Panc1 (cell line): ENCODE measurements around the gene HTR2C. TPM values are rescaled to one million over a fixed set of nuclear protein-coding genes. Genes with fewer than 3 reads are reported as not detected.
A peak's percentile ranks its signal among the peaks of the same experiment; 100 is the strongest.
"Not testable (repeated sequence)": the region's sequence is repeated elsewhere in the genome, so short reads cannot be mapped to it uniquely, and the experiment has no call there.

Source experiments
- ATAC-seq: fragments of 200-7000 bp; cut with Tn5 transposase; 2 replicates; pipeline ENCODE4 v1.9.1; 2020; ENCODE audit warnings: mild to moderate bottlenecking, moderate library complexity
- BruUV-seq: library from RNA; stranded (reverse); fragments of 400-500 nt; replicated peaks from 2 replicates; lab custom pipeline; 2021; lab: Mats Ljungman, UMichigan
- CTCF ChIA-PET: fragments of 300-600 bp; sonication (Branson Sonifier 250); formaldehyde crosslinking; loops from one replicate; lab custom pipeline; 2022; ENCODE audit warnings: antibody characterized with exemption; lab: Charles Lee
- POLR2A ChIA-PET: fragments of 300-600 bp; sonication (Branson Sonifier 250); formaldehyde crosslinking; loops from one replicate; lab custom pipeline; 2022; ENCODE audit warnings: antibody characterized with exemption; lab: Charles Lee
- DNase-seq: peaks from one replicate; pipeline ENCODE4 v3.0.0-alpha.2; 2010; ENCODE audit warnings: low read depth, low spot score
- H3K27ac ChIP-seq: 2 replicates; pipeline ENCODE4 v1.5.1; 2011; ENCODE audit warnings: mild to moderate bottlenecking, low read length, inconsistent platforms
- H3K27me3 ChIP-seq: fragments of 200-500 bp; sonication (Bioruptor generic); 2 replicates; pipeline ENCODE4 v1.6.0; 2014; ENCODE audit warnings: low read length, inconsistent platforms; ENCODE audit not compliant: control insufficient read depth, insufficient read depth
- H3K36me3 ChIP-seq: fragments of 200-500 bp; sonication (Bioruptor generic); 2 replicates; pipeline ENCODE4 v1.5.1; 2014; ENCODE audit warnings: inconsistent platforms, mild to moderate bottlenecking, low read length, moderate library complexity; ENCODE audit not compliant: control insufficient read depth, insufficient read depth
- H3K4me1 ChIP-seq: 2 replicates; pipeline ENCODE4 v1.5.1; 2011; ENCODE audit warnings: inconsistent platforms, mild to moderate bottlenecking, low read length, moderate library complexity; ENCODE audit not compliant: control insufficient read depth, insufficient read depth
- H3K4me3 ChIP-seq, 2 experiments: 2 replicates each; pipeline ENCODE4 v1.5.1; 2011 to 2012; ENCODE audit warnings: low read depth in 2 of 2, low read length in 2 of 2, mild to moderate bottlenecking in 2 of 2, inconsistent platforms in 1 of 2, moderate library complexity in 1 of 2
- H3K9me3 ChIP-seq: fragments of 200-500 bp; sonication (Bioruptor generic); 2 replicates; pipeline ENCODE4 v1.5.1; 2014; ENCODE audit warnings: low read depth, mild to moderate bottlenecking, inconsistent platforms, low read length, moderate library complexity; ENCODE audit not compliant: control insufficient read depth, insufficient read depth
- POLR2AphosphoS5 ChIP-seq: IDR thresholded peaks from 2 replicates; pipeline ENCODE4 v1.6.1; 2012; ENCODE audit warnings: mild to moderate bottlenecking, low read depth, low read length, moderate library complexity
- SIN3A ChIP-seq: IDR thresholded peaks from 2 replicates; pipeline ENCODE4 v1.6.1; 2012; ENCODE audit warnings: low read depth, mild to moderate bottlenecking, low read length, moderate library complexity, borderline replicate concordance; ENCODE audit not compliant: insufficient read depth
- TCF7L2 ChIP-seq: IDR thresholded peaks from 2 replicates; pipeline ENCODE4 v1.6.1; 2011; ENCODE audit warnings: mild to moderate bottlenecking, low read depth, low read length, inconsistent platforms
- in situ Hi-C: cut with HindIII; loops from 2 replicates; pipeline ENCODE4 v1.10.0; 2016; ENCODE audit warnings: low sequenced_read_pairs, low pct_unique_long_range_greater_than_20kb
- intact Hi-C: fragments of 100-400 bp; cut with micrococcal nuclease; formaldehyde crosslinking; loops from one replicate; pipeline ENCODE4 v1.10.0; 2022; ENCODE audit not compliant: unreplicated experiment
- total RNA-seq: library from RNA; stranded (reverse); gene quantifications from one replicate; pipeline ENCODE4 v1.2.1, GENCODE V29; 2021; ENCODE audit not compliant: unreplicated experiment
- TF ChIP-seq, protein P1 (sequence below), 2 experiments: IDR thresholded peaks; 2 replicates each; pipeline ENCODE4 v1.6.1; 2011 to 2012; ENCODE audit warnings: low read depth in 2 of 2, control low read depth in 1 of 2, low read length in 1 of 2, mild to moderate bottlenecking in 1 of 2, moderate library complexity in 1 of 2; ENCODE audit not compliant: insufficient read depth in 1 of 2
- TF ChIP-seq, protein P2 (sequence below): fragments of 450-650 bp; IDR thresholded peaks from 2 replicates; pipeline ENCODE4 v1.5.1; 2017; ENCODE audit warnings: mild to moderate bottlenecking

HTR2C gene
- total RNA-seq, 1 experiment from 2014 or later = not detected

DNA sequence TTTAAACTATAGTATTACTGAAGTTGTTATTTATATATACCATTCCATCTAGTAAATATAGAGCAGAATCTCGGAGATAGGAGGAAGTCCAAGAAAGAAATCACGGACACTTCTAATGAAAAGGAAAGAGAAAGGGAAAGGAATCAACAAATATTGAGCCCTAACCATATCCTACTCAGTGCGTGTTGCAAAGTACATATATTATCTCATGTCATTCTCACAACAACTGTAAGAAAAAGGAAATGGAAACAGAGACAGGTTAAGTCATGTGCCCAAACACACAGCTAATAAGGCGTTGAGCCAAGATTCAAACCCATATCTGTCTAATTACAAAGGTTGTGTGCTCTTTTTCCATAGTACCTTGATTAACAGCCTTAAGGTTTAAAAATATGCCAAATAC is 16.0 kb downstream of the HTR2C start:
- ATAC-seq = no peak
- BruUV-seq = no TSS peak
- no peak for DNase-seq
- Histone ChIP-seq H3K36me3 (no peaks in the 10 kb centered on the region), H3K9me3 (no peaks in the 10 kb centered on the region), H3K4me3 (no peak overlapping the region), H3K27ac (no peak overlapping the region), H3K4me1 (no peaks in the 10 kb centered on the region), H3K27me3 (no peaks in the 10 kb centered on the region)
- ChIA-PET POLR2A (no interaction called here), CTCF (no interaction called here)
- intact Hi-C loops (no loop called here), in situ Hi-C loops (no loop called here)
- TF ChIP-seq, protein P1, sequence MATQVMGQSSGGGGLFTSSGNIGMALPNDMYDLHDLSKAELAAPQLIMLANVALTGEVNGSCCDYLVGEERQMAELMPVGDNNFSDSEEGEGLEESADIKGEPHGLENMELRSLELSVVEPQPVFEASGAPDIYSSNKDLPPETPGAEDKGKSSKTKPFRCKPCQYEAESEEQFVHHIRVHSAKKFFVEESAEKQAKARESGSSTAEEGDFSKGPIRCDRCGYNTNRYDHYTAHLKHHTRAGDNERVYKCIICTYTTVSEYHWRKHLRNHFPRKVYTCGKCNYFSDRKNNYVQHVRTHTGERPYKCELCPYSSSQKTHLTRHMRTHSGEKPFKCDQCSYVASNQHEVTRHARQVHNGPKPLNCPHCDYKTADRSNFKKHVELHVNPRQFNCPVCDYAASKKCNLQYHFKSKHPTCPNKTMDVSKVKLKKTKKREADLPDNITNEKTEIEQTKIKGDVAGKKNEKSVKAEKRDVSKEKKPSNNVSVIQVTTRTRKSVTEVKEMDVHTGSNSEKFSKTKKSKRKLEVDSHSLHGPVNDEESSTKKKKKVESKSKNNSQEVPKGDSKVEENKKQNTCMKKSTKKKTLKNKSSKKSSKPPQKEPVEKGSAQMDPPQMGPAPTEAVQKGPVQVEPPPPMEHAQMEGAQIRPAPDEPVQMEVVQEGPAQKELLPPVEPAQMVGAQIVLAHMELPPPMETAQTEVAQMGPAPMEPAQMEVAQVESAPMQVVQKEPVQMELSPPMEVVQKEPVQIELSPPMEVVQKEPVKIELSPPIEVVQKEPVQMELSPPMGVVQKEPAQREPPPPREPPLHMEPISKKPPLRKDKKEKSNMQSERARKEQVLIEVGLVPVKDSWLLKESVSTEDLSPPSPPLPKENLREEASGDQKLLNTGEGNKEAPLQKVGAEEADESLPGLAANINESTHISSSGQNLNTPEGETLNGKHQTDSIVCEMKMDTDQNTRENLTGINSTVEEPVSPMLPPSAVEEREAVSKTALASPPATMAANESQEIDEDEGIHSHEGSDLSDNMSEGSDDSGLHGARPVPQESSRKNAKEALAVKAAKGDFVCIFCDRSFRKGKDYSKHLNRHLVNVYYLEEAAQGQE (IDR thresholded peaks at IDR 0.05; ENCODE audit: insufficient read depth in 1 of 2, low read depth in 2 of 2, low read length in 1 of 2) = no peak
- TF ChIP-seq POLR2AphosphoS5 = no peak
- no peak for TF ChIP-seq SIN3A
- TF ChIP-seq TCF7L2 = no peak
- TF ChIP-seq, protein P2, sequence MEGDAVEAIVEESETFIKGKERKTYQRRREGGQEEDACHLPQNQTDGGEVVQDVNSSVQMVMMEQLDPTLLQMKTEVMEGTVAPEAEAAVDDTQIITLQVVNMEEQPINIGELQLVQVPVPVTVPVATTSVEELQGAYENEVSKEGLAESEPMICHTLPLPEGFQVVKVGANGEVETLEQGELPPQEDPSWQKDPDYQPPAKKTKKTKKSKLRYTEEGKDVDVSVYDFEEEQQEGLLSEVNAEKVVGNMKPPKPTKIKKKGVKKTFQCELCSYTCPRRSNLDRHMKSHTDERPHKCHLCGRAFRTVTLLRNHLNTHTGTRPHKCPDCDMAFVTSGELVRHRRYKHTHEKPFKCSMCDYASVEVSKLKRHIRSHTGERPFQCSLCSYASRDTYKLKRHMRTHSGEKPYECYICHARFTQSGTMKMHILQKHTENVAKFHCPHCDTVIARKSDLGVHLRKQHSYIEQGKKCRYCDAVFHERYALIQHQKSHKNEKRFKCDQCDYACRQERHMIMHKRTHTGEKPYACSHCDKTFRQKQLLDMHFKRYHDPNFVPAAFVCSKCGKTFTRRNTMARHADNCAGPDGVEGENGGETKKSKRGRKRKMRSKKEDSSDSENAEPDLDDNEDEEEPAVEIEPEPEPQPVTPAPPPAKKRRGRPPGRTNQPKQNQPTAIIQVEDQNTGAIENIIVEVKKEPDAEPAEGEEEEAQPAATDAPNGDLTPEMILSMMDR = no peak

DNA sequence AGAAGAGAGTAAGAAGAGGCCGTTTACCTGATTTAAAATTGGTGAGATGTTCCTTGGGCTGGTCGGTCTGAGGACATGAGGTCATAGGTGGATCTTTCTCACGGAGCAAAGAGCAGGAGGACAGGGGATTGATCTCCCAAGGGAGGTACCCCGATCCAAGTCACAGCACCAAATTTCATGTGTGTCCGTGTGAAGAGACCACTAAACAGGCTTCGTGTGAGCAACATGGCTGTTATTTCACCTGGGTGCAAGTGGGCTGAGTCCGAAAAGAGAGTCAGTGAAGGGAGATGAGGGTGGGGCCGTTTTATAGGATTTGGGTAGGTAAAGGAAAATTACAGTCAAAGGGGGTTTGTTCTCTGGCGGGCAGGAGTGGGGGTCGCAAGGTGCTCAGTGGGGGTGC is 22.7 kb downstream of the HTR2C start:
- H3K36me3 ChIP-seq, ATAC-seq, DNase-seq, BruUV-seq, H3K4me1 ChIP-seq, H3K4me3 ChIP-seq, intact Hi-C loops, CTCF ChIA-PET, H3K9me3 ChIP-seq, H3K27me3 ChIP-seq, H3K27ac ChIP-seq, in situ Hi-C loops, POLR2A ChIA-PET: not testable (repeated sequence)

DNA sequence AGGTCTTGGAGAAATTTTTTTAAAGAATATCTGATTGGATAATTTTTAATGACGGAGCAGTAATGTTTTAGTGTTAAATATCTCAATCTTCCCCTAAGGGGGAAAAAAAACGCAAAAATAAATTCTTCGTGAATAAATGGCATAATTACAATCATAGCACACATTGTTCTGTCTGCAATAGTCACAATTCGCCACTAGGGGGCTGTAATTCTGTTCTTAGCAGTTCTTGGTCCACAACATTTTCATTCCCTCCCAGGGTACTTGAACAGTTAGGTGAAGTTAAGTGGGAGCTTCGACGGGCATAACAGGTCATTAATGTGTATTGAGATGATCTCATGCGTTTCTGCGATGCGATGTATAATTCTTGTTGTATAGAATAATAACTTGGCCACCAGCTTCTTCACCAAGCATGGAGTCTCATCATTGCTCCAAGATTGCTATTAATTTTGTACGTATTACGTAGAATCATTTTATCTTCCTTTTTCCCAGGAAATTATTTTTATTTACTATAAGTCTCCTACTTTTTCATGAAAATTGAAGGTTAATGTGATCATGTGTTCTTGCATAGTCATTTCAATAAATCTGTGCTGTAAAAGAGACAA is 27.2 kb downstream of the HTR2C start:
- CTCF ChIA-PET = no interaction called here
- in situ Hi-C loops = no loop called here
- H3K27me3 ChIP-seq = no peaks in the 10 kb centered on the region
- BruUV-seq = no TSS peak
- H3K36me3 ChIP-seq = no peaks in the 10 kb centered on the region
- H3K27ac ChIP-seq = no peak overlapping the region
- intact Hi-C loops = loop anchor here (5.0 kb wide), 1 partner anchor 346 kb away; no protein-coding TSS in a partner anchor
- H3K4me1 ChIP-seq = no peaks in the 10 kb centered on the region
- H3K4me3 ChIP-seq = no peak overlapping the region
- peak; percentile 28 for DNase-seq
- peak; percentile 65; the same call in 1 of the 2 replicates for ATAC-seq
- TF ChIP-seq TCF7L2 = no peak
- TF ChIP-seq, protein P2 = peak; percentile 80
- H3K9me3 ChIP-seq = no peaks in the 10 kb centered on the region
- POLR2A ChIA-PET = no interaction called here
